Lung (tissue), 12 donors: Measurements from ENCODE around the gene TMEM134. TPM values are rescaled to one million over a fixed set of nuclear protein-coding genes. Genes with fewer than 3 reads are reported as not detected.

Experiments
- ATAC-seq: fragments of 200-7000 bp; cut with Tn5 transposase; one replicate; pipeline ENCODE4 v1.9.1; 2020; ENCODE audit warnings: moderate number of reproducible peaks; ENCODE audit not compliant: insufficient read depth, low FRiP score
- DNase-seq, 3 donors: peaks; one replicate each; pipeline ENCODE4 v3.0.0-alpha.2; 2013 to 2017
- H3K27ac ChIP-seq, 2 donors: one replicate each; pipeline ENCODE4 v1.5.1; 2013; ENCODE audit warnings: mild to moderate bottlenecking in 2 of 2, moderate library complexity in 2 of 2, control low read depth in 1 of 2, inconsistent platforms in 1 of 2, low read depth in 1 of 2, low read length in 1 of 2
- H3K27me3 ChIP-seq, 3 donors: one replicate each; pipeline ENCODE4 v1.5.1; 2013; ENCODE audit warnings: low read length in 2 of 3; ENCODE audit not compliant: control insufficient read depth in 3 of 3, insufficient read depth in 3 of 3
- H3K36me3 ChIP-seq, 4 donors: one replicate each; pipeline ENCODE4 v1.5.1; 2013; ENCODE audit warnings: low read length in 4 of 4, mild to moderate bottlenecking in 1 of 4, moderate library complexity in 1 of 4; ENCODE audit not compliant: control insufficient read depth in 4 of 4, insufficient read depth in 4 of 4
- H3K4me1 ChIP-seq, 5 donors: one replicate each; pipeline ENCODE4 v1.5.1; 2013; ENCODE audit warnings: low read length in 5 of 5, mild to moderate bottlenecking in 2 of 5, moderate library complexity in 1 of 5; ENCODE audit not compliant: control insufficient read depth in 5 of 5, insufficient read depth in 5 of 5
- H3K4me3 ChIP-seq: one replicate; pipeline ENCODE4 v1.5.1; 2013; ENCODE audit warnings: mild to moderate bottlenecking, control low read depth, moderate library complexity
- H3K9ac ChIP-seq, 2 donors: one replicate each; pipeline ENCODE4 v1.5.1; 2013; ENCODE audit warnings: low read length in 2 of 2, control low read depth in 1 of 2; ENCODE audit not compliant: insufficient read depth in 1 of 2
- H3K9me3 ChIP-seq, 4 donors: one replicate each; pipeline ENCODE4 v1.5.1; 2013; ENCODE audit warnings: low read length in 3 of 4, mild to moderate bottlenecking in 1 of 4, moderate library complexity in 1 of 4; ENCODE audit not compliant: control insufficient read depth in 4 of 4, insufficient read depth in 3 of 4
- WGBS, 2 donors: extraction: QIAGEN DNeasy Blood & Tissue Kit; methylation state at CpG; one replicate each; pipeline ENCODE4 v1.1.7; 2013; 5-methylcytosine and 5-hydroxymethylcytosine counted together
- polyA plus RNA-seq, 2 donors: library from polyadenylated mRNA; stranded (reverse); fragments of 200-250 nt; gene quantifications; one replicate each; pipeline ENCODE4 v1.2.1, GENCODE V29; 2013
- total RNA-seq, 2 donors: library from RNA; depleted of rRNA in 1 of 2; stranded (reverse); fragments of >200 nt in 1 of 2; gene quantifications; one replicate each; pipeline ENCODE4 v1.2.1, GENCODE V29; 2014 to 2021
- TF ChIP-seq, protein P1 (sequence below): IDR thresholded peaks from 2 replicates; pipeline ENCODE4 v1.5.1; 2012; ENCODE audit warnings: mild to moderate bottlenecking; ENCODE audit errors: control extremely low read depth, extremely low read depth
- donor health status: control.
- donor health status: control.
- donor health status: Bipolar disorder and iron deficiency.
- donor health status: healthy.
- donor health status: DM: yes; HTN: yes; CAD: no.

Gene TMEM134
- total and polyA plus RNA-seq, 4 donors = 32.5 to 91.4 (median 83.1) TPM

DNA sequence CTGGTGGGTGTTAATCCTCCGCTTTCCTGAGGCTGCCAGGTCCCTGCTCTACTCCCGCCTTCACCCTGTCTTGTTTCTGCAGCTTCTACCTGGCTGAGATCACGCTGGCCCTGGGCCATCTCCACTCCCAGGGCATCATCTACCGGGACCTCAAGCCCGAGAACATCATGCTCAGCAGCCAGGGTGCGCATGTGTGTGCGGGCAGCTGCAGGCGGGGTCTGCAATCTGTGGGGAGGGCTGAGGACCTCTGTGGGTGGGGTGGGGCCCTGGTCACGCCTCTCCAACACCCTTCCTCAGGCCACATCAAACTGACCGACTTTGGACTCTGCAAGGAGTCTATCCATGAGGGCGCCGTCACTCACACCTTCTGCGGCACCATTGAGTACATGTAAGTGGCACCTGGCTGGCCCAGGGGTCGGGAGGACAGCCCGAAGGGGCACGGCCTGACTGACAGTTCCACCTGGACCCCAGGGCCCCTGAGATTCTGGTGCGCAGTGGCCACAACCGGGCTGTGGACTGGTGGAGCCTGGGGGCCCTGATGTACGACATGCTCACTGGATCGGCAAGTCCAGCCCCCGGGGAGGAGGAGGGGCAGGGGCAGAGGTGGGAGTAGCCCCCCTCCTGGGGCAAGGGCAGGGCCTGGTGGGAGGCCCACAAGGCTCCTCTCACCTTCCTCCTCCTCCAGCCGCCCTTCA is 36.2 kb downstream of the TMEM134 start:
- Histone ChIP-seq H3K27me3 (no peaks in the 10 kb centered on the region), H3K36me3 (peaks cover 0 to 55% (median 15%) of the 10 kb centered on the region in 4 donors), H3K27ac (no peak overlapping the region), H3K9ac (no peak overlapping the region), H3K4me3 (no peak overlapping the region), H3K4me1 (peaks cover 0 to 9% (median 5%) of the 10 kb centered on the region in 5 donors), H3K9me3 (no peaks in the 10 kb centered on the region)
- WGBS, 2 donors = 90 to 93% methylated on average over 22 of the region's 22 CpGs
- TF ChIP-seq, protein P1, sequence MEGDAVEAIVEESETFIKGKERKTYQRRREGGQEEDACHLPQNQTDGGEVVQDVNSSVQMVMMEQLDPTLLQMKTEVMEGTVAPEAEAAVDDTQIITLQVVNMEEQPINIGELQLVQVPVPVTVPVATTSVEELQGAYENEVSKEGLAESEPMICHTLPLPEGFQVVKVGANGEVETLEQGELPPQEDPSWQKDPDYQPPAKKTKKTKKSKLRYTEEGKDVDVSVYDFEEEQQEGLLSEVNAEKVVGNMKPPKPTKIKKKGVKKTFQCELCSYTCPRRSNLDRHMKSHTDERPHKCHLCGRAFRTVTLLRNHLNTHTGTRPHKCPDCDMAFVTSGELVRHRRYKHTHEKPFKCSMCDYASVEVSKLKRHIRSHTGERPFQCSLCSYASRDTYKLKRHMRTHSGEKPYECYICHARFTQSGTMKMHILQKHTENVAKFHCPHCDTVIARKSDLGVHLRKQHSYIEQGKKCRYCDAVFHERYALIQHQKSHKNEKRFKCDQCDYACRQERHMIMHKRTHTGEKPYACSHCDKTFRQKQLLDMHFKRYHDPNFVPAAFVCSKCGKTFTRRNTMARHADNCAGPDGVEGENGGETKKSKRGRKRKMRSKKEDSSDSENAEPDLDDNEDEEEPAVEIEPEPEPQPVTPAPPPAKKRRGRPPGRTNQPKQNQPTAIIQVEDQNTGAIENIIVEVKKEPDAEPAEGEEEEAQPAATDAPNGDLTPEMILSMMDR = no peak
- DNase-seq = no peak
- no peak for ATAC-seq

DNA sequence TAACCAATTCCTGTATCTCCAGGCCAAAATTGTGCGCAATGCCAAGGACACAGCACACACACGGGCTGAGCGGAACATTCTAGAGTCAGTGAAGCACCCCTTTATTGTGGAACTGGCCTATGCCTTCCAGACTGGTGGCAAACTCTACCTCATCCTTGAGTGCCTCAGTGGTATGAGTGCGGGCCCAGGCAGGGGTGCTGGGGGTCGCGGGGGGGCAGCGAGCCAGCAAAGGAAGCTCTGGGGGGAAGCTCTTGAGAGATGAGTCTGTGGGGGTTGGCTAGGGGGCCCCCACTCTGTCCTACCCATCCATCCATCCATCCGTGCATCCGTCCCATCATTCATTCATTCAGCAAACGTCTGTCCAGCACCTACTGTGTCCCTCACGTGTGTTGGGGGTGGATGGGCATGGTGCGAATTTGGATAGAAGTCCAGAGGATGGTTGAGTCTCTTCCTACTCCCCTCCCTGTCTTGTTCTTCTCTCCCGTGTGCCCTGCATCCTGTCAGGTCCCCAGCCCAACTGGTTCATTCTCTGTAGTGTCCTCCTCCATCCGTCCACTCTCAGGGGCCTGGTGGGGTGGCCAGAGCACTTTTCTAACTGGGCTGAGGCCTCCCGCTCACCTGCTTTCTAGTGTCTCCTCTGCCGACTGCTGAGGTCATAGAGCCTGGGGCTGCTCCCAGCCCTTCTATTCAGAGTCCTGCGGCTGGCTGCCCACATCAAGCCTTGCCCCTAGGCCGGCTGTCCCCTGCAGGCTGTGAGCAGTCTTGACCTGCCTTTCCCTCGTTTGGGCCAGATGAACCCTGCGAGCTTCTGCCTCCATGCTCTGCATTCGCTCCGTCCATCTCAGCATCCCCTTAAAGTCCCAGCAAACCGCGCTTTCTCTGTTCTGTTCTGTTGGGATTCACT is 37.5 kb downstream of the TMEM134 start:
- no peaks in the 10 kb centered on the region for H3K27me3 ChIP-seq
- WGBS, 2 donors = 92 to 95% methylated on average over 24 of the region's 24 CpGs
- H3K27ac ChIP-seq = no peak overlapping the region
- no peak for ATAC-seq
- no peak overlapping the region for H3K4me3 ChIP-seq
- TF ChIP-seq, protein P1 = no peak
- H3K36me3 ChIP-seq = peaks cover 0 to 50% (median 15%) of the 10 kb centered on the region in 4 donors
- peaks cover 0 to 13% (median 6%) of the 10 kb centered on the region in 5 donors for H3K4me1 ChIP-seq
- H3K9ac ChIP-seq = no peak overlapping the region
- H3K9me3 ChIP-seq = no peaks in the 10 kb centered on the region
- no peak for DNase-seq

DNA sequence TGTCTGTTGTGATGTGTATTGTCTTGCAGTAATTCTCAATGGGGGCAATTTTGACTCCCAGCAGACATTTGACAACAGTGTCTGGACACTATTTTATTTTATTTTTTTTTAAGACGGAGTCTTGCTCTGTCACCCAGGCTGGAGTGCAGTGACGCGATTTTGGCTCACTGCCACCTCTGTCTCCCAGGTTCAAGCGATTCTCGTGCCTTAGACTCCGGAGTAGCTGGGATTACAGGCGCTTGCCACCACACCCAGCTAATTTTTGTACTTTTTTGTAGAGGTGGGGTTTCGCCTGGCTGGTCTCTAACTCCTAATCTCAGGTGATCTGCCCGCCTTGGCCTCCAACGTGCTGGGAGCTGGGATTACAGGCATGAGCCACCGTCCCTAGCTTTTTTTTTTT is 39.3 kb downstream of the TMEM134 start:
- no peak for ATAC-seq
- Histone ChIP-seq H3K9me3 (no peaks in the 10 kb centered on the region), H3K9ac (no peak overlapping the region), H3K27ac (no peak overlapping the region), H3K4me1 (peaks cover 0 to 13% (median 6%) of the 10 kb centered on the region in 5 donors), H3K4me3 (no peak overlapping the region), H3K27me3 (no peaks in the 10 kb centered on the region), H3K36me3 (peaks cover 0 to 36% (median 14%) of the 10 kb centered on the region in 4 donors)
- DNase-seq = no peak
- TF ChIP-seq, protein P1 = no peak
- WGBS, 2 donors = 77 to 90% methylated on average over 11 of the region's 11 CpGs
